T47D (cell line): ENCODE data around the gene TIMP2.
A peak's percentile ranks its signal among the peaks of the same experiment; 100 is the strongest.

ENCODE experiments used
- DNase-seq, 2 experiments: peaks; one replicate each; pipeline versions ENCODE4 v3.0.0 to v3.0.0-alpha.2; 2011 to 2012; ENCODE audit warnings: low read depth in 1 of 2, low spot score in 1 of 2
- JUND ChIP-seq: IDR thresholded peaks from 2 replicates; pipeline ENCODE4 v1.6.1; 2012; ENCODE audit warnings: low read depth
- in situ Hi-C: cut with HindIII; loops from 2 replicates; pipeline ENCODE4 v1.10.0; 2016; ENCODE audit warnings: low sequenced_read_pairs, low pct_unique_long_range_greater_than_20kb

The TIMP2 gene

DNA sequence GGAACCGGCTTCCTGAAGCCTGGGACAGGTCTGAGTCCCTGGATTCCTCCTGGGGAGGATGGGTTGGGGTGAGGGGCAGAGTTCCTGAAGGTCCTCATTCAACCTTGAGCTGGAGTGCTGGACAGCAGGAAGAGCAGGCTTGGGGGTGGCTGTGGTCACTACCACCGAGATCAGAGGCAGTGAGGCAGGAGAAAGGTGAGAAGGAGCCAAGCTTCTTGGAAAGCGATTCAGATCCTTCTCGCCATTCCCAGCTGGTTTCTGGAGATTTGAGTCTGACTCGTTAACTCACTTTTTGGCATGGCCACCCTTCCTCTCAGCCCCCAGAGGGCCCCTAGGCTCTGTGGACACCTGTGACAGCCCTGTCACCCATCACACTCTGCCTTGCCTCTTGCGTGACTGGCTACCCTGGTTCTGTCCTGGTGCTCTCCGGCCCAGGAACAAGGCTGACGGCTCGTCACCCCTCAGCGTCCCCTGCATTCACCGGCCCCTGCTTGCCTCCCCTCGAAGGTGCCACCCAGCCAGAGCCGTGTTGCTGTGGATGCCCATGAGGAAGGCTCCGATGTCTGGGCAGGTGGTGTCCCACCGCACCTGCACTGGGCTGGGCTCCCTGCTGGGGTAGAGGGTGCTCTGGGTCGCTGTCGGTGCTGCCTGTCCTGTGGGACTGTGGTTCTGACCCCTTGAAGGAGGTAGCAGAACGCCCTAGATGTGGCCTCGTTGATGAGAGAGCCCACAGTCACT, 9.7 kb upstream of the TIMP2 start:
- in situ Hi-C loops, result no loop called here
- no peak for TF ChIP-seq JUND
- no peak for DNase-seq

DNA sequence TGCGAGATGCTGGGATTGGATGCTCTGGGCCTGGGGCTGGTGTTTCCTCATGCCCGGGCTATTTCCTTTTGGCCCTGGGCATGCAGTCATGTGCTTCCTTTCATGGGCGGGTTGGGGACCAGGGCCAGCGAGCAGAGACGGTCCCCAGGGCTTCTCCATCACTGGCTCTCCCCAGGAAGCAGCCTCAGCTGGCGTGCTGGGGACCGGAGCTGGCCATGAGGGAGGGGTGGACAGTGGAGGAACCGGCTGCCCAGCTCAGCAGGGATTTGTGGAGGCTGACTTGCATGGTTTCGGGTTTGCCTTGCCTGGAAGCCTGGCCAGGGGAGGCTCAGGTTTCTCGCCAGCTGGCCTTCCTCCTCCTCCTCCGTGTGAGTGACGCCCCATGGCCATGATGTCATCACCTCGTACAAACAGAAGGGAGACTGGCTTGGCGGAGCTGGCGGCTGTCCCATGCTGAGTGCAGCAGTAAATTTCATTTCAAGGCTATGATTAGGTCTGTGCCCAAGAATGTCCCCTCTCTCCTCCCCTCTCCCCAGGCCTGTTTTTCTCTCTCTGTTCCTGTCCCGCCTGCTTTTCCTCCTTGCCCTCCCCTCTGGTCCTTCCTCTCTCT, 8.9 kb upstream of the TIMP2 start:
- in situ Hi-C loops, result no loop called here
- no peak for TF ChIP-seq JUND
- DNase-seq, result peak; percentile 95 to 98

- DNase-seq, result peak; percentile 75 to 87
- in situ Hi-C loops, result no loop called here
- no peak for TF ChIP-seq JUND
These were observed 8.1 kb upstream of the TIMP2 start for GRCh38 chr17:78933025-78933958.

GRCh38 chr17:78929908-78930775, 5.0 kb upstream of the TIMP2 start:
- DNase-seq, result no peak
- TF ChIP-seq JUND, result no peak
- in situ Hi-C loops, result no loop called here

DNA sequence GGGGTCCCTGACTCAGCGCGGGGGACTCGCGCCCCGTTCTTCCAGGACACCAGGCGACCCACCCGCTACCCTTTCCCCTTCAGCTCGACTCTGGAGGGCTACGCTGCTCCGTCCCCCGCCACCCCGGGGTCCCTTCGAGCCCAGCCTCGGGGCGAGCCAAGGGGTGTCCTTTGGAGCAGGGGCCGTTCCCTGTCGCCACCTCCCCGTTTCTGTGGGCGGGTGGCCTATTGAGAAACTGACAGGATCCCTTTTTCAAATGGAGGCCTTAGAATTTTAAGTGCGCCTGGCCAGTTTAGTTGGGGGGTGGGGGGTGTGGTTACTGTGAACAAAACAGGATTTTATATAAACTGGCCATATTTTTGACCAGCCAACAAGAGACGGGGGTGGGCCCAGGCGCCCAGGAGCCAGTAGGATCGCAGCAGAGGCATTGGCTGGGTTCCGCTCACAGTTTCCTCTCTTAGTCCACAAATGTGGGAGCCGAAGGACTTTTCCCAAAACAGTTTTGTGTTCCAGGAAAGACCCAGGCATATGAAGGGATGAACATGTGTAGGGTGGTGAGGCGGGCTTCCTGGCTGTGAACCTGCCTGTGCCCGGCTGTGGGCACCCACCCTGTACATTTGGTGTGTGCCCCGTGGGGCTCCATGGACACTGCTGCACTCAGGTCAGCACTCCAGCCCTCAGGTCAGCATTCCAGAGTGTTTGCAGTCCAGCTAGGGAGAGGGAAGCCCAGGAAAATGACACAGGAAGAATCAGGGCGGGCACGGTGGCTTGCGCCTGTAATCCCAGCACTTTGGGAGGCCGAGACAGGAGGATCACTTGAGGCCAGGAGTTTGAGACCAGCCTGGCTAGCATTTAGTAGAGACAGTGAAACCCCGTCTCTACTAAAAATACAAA, 722 bp upstream of the TIMP2 start:
- TF ChIP-seq JUND, result no peak
- no peak for DNase-seq
- in situ Hi-C loops, result no loop called here

- TF ChIP-seq JUND, result no peak
- peak in 1 of 2 experiments; percentile 64 for DNase-seq
- in situ Hi-C loops, result no loop called here
These were observed 571 bp downstream of the TIMP2 start for GRCh38 chr17:78924481-78925151.

GRCh38 chr17:78923660-78924453, 1.3 kb downstream of the TIMP2 start:
- in situ Hi-C loops, result no loop called here
- DNase-seq, result peak; percentile 92 to 96
- TF ChIP-seq JUND, result no peak

DNA sequence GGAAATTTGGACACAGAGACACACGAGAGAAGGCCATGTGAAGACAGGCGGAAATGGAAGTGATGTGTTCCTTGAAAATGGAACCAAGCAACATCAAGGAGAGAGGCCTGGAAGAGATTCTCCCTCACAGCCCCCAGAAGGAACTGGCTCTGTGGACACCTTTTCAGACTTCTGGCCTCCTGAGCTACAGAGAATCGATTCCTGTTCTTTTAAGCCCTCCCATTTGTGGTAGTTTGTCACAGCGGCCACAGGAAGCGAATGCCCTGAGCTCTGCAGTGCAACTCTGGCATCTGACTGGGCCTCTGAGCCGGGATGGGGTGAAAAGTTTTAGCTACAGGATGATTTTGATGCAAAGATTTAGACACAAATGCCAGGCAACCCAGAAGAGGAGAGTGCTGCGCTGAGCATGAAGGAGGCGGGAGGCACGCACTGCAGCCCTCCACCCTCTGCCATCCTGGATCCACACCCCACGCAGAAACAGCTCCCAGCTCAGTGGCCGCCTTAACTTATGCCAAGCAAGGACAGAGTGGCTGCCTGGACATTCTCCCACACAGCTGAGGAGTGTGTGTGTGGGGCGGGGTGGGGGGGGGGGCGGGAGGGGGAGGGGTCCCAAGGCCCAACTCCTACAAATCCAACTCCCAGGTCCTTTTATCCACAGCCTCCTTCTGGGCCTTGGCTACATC, 2.2 kb downstream of the TIMP2 start:
- no peak for DNase-seq
- TF ChIP-seq JUND, result no peak
- in situ Hi-C loops, result no loop called here

DNA sequence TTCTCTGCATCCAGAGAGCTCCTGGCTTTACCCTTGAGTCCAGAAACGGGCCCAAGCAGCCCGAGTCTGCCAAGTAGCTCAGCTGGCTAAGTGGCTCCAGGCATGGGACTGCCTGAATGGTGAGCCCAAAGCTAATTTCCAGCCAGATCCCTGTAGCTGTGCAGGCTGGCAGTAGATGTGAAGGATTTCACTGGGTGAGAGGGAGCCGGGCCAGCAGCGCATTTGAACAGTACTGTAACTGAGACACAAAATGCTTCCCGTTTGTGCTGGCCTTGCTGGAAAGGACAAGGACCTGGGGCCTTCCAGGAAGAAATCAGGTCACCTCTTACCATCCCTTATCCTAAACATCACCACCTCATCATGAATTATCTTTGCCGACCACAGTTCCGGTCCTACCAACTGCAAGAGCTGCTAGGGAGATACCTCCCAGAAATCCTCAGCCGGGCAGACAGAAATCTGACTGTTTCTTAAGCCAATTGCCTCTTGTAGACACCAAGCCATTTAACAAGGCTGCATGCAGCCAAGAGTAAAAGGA, 3.7 kb downstream of the TIMP2 start:
- DNase-seq, result no peak
- in situ Hi-C loops, result no loop called here
- TF ChIP-seq JUND, result no peak
